Natural killer cell (primary cell): ENCODE measurements around the gene COPS3. TPM values are rescaled to one million over a fixed set of nuclear protein-coding genes. Genes with fewer than 3 reads are reported as not detected.

Experiments
- ATAC-seq, 3 donors: fragments of 150-1000 bp in 2 of 3; fragments of 200-7000 bp in 1 of 3; cut with Tn5 transposase; 1 replicate in 1 of 3; 2 replicates in 2 of 3; pipeline ENCODE4 v1.10.0; 2021; ENCODE audit warnings: mild to moderate bottlenecking in 2 of 3, moderate library complexity in 2 of 3
- DNase-seq, 2 donors: peaks; one replicate each; pipeline versions ENCODE4 v3.0.0 to v3.0.0-alpha.2; 2013 to 2021; ENCODE audit warnings: mixed read lengths in 1 of 2
- H3K27ac ChIP-seq: one replicate; pipeline ENCODE4 v1.5.1; 2013; ENCODE audit warnings: mild to moderate bottlenecking, low read length
- H3K27me3 ChIP-seq: one replicate; pipeline ENCODE4 v1.6.1; 2013; ENCODE audit warnings: low read length; ENCODE audit not compliant: control insufficient read depth, insufficient read depth
- H3K36me3 ChIP-seq: one replicate; pipeline ENCODE4 v1.6.1; 2013; ENCODE audit warnings: low read length; ENCODE audit not compliant: control insufficient read depth, insufficient read depth
- H3K4me1 ChIP-seq: one replicate; pipeline ENCODE4 v1.6.1; 2013; ENCODE audit warnings: low read length; ENCODE audit not compliant: control insufficient read depth, insufficient read depth
- H3K4me3 ChIP-seq: one replicate; pipeline ENCODE4 v1.5.1; 2013; ENCODE audit warnings: low read length
- H3K9me3 ChIP-seq: one replicate; pipeline ENCODE4 v1.6.1; 2013; ENCODE audit warnings: low read length; ENCODE audit not compliant: control insufficient read depth, insufficient read depth
- H3K27ac Mint-ChIP-seq, 2 donors: one replicate each; pipeline ENCODE4 v1.8.0; 2022; ENCODE audit warnings: mild to moderate bottlenecking in 2 of 2, mixed read lengths in 2 of 2, moderate library complexity in 1 of 2
- H3K27me3 Mint-ChIP-seq, 2 donors: one replicate each; pipeline ENCODE4 v1.8.0; 2022; ENCODE audit warnings: low read depth in 2 of 2, mixed read lengths in 2 of 2
- H3K36me3 Mint-ChIP-seq: one replicate; pipeline ENCODE4 v1.8.0; 2022; ENCODE audit warnings: mixed read lengths
- H3K4me1 Mint-ChIP-seq, 2 donors: one replicate each; pipeline ENCODE4 v1.8.0; 2022; ENCODE audit warnings: mixed read lengths in 2 of 2
- H3K4me3 Mint-ChIP-seq: one replicate; pipeline ENCODE4 v1.8.0; 2022; ENCODE audit warnings: mild to moderate bottlenecking, moderate library complexity, mixed read lengths
- H3K9me3 Mint-ChIP-seq, 2 donors: one replicate each; pipeline ENCODE4 v1.8.0; 2022; ENCODE audit warnings: mixed read lengths in 2 of 2
- CTCF ChIP-seq: fragments of 200-600 bp; IDR thresholded peaks from one replicate; pipeline ENCODE4 v1.8.0; 2022; ENCODE audit warnings: antibody characterized with exemption
- WGBS: methylation state at CpG from one replicate; pipeline ENCODE4 v1.1.7; 2013; ENCODE audit warnings: missing lambda C conversion rate; ENCODE audit not compliant: insufficient coverage; 5-methylcytosine and 5-hydroxymethylcytosine counted together
- intact Hi-C: fragments of 100-400 bp; cut with micrococcal nuclease; formaldehyde crosslinking; loops from one replicate; pipeline ENCODE4 v1.14.2; 2022
- total RNA-seq, 4 donors: library from RNA; stranded (reverse); fragments of 120-200 nt in 1 of 4; gene quantifications; one replicate each; pipeline versions ENCODE4 v1.2.3 to v1.2.4, GENCODE V29; 2013 to 2022

The COPS3 gene
- total RNA-seq, 3 donors from 2014 or later (not counting 1 experiment from before 2014, with no cell fraction given), result 101 to 115 (median 102) TPM

DNA sequence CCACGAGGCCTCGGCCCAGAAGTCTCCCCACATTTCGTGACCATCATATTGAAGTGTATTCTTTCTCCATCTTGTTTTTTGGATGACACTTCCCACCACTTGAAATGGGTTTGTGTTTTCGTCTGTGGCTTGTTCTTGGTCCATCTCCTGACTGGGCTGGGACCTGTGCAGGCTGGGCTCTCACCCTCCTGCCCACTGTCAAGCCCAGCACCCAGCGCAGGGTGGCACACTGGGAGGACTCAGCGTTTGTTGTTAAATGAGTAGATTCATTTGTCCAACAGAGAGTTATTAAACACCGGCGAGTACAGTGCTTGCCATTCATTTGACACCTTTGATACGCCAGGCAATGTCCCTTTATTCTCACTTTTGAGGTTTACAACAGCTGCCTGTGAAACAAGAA, 44.8 kb upstream of the COPS3 start:
- intact Hi-C loops, result no loop called here
- H3K4me1 Mint-ChIP-seq, result no peaks in the 10 kb centered on the region
- no peak overlapping the region for H3K27ac Mint-ChIP-seq
- no peaks in the 10 kb centered on the region for H3K9me3 Mint-ChIP-seq
- ATAC-seq, result no peak
- H3K4me3 Mint-ChIP-seq, result no peak overlapping the region
- no peaks in the 10 kb centered on the region for H3K36me3 Mint-ChIP-seq
- no peaks in the 10 kb centered on the region for H3K27me3 Mint-ChIP-seq
- no peaks in the 10 kb centered on the region for H3K9me3 ChIP-seq
- H3K4me1 ChIP-seq, result no peaks in the 10 kb centered on the region
- no peaks in the 10 kb centered on the region for H3K27me3 ChIP-seq
- TF ChIP-seq CTCF, result no peak
- H3K27ac ChIP-seq, result no peak overlapping the region
- no peaks in the 10 kb centered on the region for H3K36me3 ChIP-seq
- 93% methylated on average over 9 of the region's 9 CpGs for WGBS
- no peak overlapping the region for H3K4me3 ChIP-seq
- no peak for DNase-seq

DNA sequence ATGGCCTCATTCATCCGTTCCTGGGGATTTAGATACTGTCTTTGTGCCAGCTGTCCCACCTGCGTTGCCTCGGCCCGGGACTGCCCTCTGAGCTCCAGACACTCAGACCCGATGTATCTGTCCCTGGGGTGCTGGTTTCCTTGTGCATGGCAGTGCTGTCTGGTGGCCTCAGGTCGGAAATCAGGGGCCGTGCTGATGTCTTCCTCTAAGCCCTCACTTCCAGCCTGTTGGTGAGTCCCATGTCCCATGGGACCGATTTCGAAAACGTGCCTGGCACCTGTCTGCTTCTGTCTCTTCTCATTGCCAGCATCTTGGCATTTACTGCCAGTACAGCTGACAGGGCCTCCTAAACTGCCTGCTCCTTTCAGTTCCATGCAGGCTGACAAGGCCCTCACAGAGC, 44.2 kb upstream of the COPS3 start:
- Mint-ChIP-seq H3K4me1 (no peaks in the 10 kb centered on the region), H3K27ac (no peak overlapping the region), H3K4me3 (no peak overlapping the region), H3K27me3 (no peaks in the 10 kb centered on the region), H3K9me3 (no peaks in the 10 kb centered on the region), H3K36me3 (no peaks in the 10 kb centered on the region)
- H3K27me3 ChIP-seq, result no peaks in the 10 kb centered on the region
- no peaks in the 10 kb centered on the region for H3K4me1 ChIP-seq
- H3K27ac ChIP-seq, result no peak overlapping the region
- no peak for TF ChIP-seq CTCF
- no peaks in the 10 kb centered on the region for H3K9me3 ChIP-seq
- 95% methylated on average over 10 of the region's 10 CpGs for WGBS
- no peaks in the 10 kb centered on the region for H3K36me3 ChIP-seq
- no peak for DNase-seq
- intact Hi-C loops, result no loop called here
- H3K4me3 ChIP-seq, result no peak overlapping the region
- no peak for ATAC-seq

GRCh38 chr17:17324616-17325015, 43.6 kb upstream of the COPS3 start:
- no peak for DNase-seq
- Histone ChIP-seq H3K4me1 (no peaks in the 10 kb centered on the region), H3K27me3 (no peaks in the 10 kb centered on the region), H3K36me3 (no peaks in the 10 kb centered on the region), H3K9me3 (no peaks in the 10 kb centered on the region), H3K4me3 (no peak overlapping the region), H3K27ac (no peak overlapping the region)
- intact Hi-C loops, result no loop called here
- H3K27ac Mint-ChIP-seq, result no peak overlapping the region
- no peak overlapping the region for H3K4me3 Mint-ChIP-seq
- no peaks in the 10 kb centered on the region for H3K36me3 Mint-ChIP-seq
- no peak for TF ChIP-seq CTCF
- 85% methylated on average over 8 of the region's 8 CpGs for WGBS
- no peak for ATAC-seq
- no peaks in the 10 kb centered on the region for H3K27me3 Mint-ChIP-seq
- no peaks in the 10 kb centered on the region for H3K4me1 Mint-ChIP-seq
- H3K9me3 Mint-ChIP-seq, result no peaks in the 10 kb centered on the region
